Common myeloid progenitor, CD34-positive (primary cell): ENCODE data around the gene SULT4A1. TPM values are rescaled to one million over a fixed set of nuclear protein-coding genes. Genes with fewer than 3 reads are reported as not detected.
"Not testable (repeated sequence)": the region's sequence is repeated elsewhere in the genome, so short reads cannot be mapped to it uniquely, and the experiment has no call there.

Experiments
- CTCF ChIA-PET: fragments of 350-600 bp; sonication (Branson Sonifier 250); formaldehyde crosslinking; loops from one replicate; lab custom pipeline; 2021; ENCODE audit warnings: antibody characterized with exemption; lab: Charles Lee
- POLR2A ChIA-PET: fragments of 350-600 bp; sonication (Branson Sonifier 250); formaldehyde crosslinking; loops from one replicate; lab custom pipeline; 2021; ENCODE audit warnings: antibody characterized with exemption; lab: Charles Lee
- DNase-seq, 3 donors: peaks; one replicate each; pipeline versions ENCODE4 v3.0.0 to v3.0.0-alpha.2; 2013
- H3K27ac ChIP-seq, 2 experiments: 1 replicate in 1 of 2; 2 replicates in 1 of 2; pipeline ENCODE4 v1.7.0; 2013; ENCODE audit warnings: inconsistent platforms in 2 of 2, low read length in 2 of 2, mild to moderate bottlenecking in 2 of 2, low read depth in 1 of 2, moderate library complexity in 1 of 2; ENCODE audit not compliant: severe bottlenecking in 2 of 2, insufficient read depth in 1 of 2, poor library complexity in 1 of 2
- H3K27me3 ChIP-seq, 5 experiments: replicated peaks in 2 of 5; 1 replicate in 3 of 5; 2 replicates in 2 of 5; pipeline versions ENCODE4 v1.6.1 to v1.7.0; 2013; ENCODE audit warnings: low read length in 4 of 5, mild to moderate bottlenecking in 2 of 5, moderate library complexity in 2 of 5, inconsistent platforms in 1 of 5; ENCODE audit not compliant: insufficient read depth in 5 of 5, control insufficient read depth in 4 of 5
- H3K36me3 ChIP-seq, 4 experiments: 1 replicate in 2 of 4; 2 replicates in 2 of 4; pipeline versions ENCODE4 v1.6.1 to v1.7.0; 2013; ENCODE audit warnings: low read length in 3 of 4, control low read depth in 1 of 4, mild to moderate bottlenecking in 1 of 4; ENCODE audit not compliant: control insufficient read depth in 4 of 4, insufficient read depth in 4 of 4
- H3K4me1 ChIP-seq, 4 experiments: 1 replicate in 3 of 4; 2 replicates in 1 of 4; pipeline versions ENCODE4 v1.6.1 to v1.7.1; 2013; ENCODE audit warnings: low read length in 3 of 4, mild to moderate bottlenecking in 3 of 4, control low read depth in 1 of 4, inconsistent platforms in 1 of 4, moderate library complexity in 1 of 4; ENCODE audit not compliant: control insufficient read depth in 4 of 4, insufficient read depth in 4 of 4; ENCODE audit errors: control extremely low read depth in 1 of 4
- H3K4me3 ChIP-seq, 7 experiments: 1 replicate in 4 of 7; 2 replicates in 3 of 7; pipeline versions ENCODE4 v1.5.1 to v1.7.0; 2013; ENCODE audit warnings: mild to moderate bottlenecking in 7 of 7, low read length in 6 of 7, moderate library complexity in 6 of 7, inconsistent platforms in 2 of 7, low read depth in 2 of 7, control low read depth in 1 of 7; ENCODE audit not compliant: insufficient read depth in 4 of 7, control insufficient read depth in 1 of 7; ENCODE audit errors: extremely low read depth in 1 of 7
- H3K9me3 ChIP-seq, 5 experiments: 1 replicate in 4 of 5; 2 replicates in 1 of 5; pipeline versions ENCODE4 v1.6.1 to v1.7.1; 2013; ENCODE audit warnings: low read length in 4 of 5, mild to moderate bottlenecking in 2 of 5, inconsistent platforms in 1 of 5, low read depth in 1 of 5, moderate library complexity in 1 of 5; ENCODE audit not compliant: control insufficient read depth in 4 of 5, insufficient read depth in 2 of 5; ENCODE audit errors: control extremely low read depth in 1 of 5
- WGBS: methylation state at CpG from one replicate; pipeline ENCODE4 v1.1.5; 2013; ENCODE audit not compliant: insufficient coverage; 5-methylcytosine and 5-hydroxymethylcytosine counted together
- polyA plus RNA-seq: library from polyadenylated mRNA; unstranded; fragments of 120-200 nt; gene quantifications from one replicate; pipeline ENCODE4 v1.2.1, GENCODE V29; 2013

The SULT4A1 gene, protein sequence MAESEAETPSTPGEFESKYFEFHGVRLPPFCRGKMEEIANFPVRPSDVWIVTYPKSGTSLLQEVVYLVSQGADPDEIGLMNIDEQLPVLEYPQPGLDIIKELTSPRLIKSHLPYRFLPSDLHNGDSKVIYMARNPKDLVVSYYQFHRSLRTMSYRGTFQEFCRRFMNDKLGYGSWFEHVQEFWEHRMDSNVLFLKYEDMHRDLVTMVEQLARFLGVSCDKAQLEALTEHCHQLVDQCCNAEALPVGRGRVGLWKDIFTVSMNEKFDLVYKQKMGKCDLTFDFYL
- polyA plus RNA-seq, result 0.01 TPM

DNA sequence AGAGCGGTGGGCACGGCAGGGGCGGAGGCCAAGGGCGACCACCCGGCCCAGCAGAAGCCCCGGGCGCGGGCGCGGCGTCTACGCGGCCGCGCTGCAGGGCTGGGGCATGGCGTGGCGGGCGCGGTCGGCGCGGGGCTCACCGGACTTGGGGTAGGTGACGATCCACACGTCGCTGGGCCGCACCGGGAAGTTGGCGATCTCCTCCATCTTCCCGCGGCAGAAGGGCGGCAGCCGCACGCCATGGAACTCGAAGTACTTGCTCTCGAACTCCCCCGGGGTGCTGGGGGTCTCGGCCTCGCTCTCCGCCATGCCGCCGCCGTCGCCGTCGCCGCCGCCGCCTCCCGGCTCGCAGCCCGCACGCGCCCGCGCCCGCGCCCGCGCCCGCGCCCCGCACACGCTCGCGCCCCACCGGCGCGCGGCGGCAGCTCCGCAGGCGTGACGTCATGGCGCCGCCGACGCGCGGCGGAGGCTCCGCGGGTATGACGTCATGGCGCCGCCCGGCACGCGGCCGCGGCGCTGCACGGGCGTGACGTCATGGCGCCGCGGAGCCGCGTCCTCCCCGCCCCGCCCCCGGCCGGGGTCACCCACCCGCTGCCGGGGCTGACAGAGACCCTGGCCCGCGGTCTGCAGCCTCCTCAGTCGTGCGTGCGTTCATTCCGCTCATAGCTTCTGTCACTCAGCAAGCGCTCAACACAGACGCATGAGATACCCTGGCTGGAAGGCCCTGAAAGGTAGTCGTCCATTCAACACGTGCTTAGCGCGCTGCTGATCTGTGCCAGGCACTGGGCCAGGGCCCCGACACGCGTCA, at the start of gene SULT4A1:
TSS of gene SULT4A1 (minus strand) at position 440 of the 808 bp plus-strand sequence. CDS start at position 309, 131 bp downstream.
- POLR2A ChIA-PET, result no interaction called here
- Histone ChIP-seq H3K9me3 (no peaks in the 10 kb centered on the region), H3K36me3 (no peaks in the 10 kb centered on the region), H3K4me1 (peaks cover 0 to 3% (median 2%) of the 10 kb centered on the region in 4 experiments), H3K27ac (no peak within 1 kb of the TSS), H3K4me3 (peak within 1 kb of the TSS in 5 of 7 experiments; percentile 8 to 63 (median 46)), H3K27me3 (peaks cover 9 to 72% (median 26%) of the 10 kb centered on the region in 5 experiments)
- peak in 2 of 3 donors; percentile 44 to 45 for DNase-seq
- CTCF ChIA-PET, result interaction anchor here (0.6 kb wide), 1 partner anchor 264 kb away, joined by 5 read pairs; no protein-coding TSS in a partner anchor
- WGBS, result 2% methylated on average over 95 of the region's 121 CpGs

DNA sequence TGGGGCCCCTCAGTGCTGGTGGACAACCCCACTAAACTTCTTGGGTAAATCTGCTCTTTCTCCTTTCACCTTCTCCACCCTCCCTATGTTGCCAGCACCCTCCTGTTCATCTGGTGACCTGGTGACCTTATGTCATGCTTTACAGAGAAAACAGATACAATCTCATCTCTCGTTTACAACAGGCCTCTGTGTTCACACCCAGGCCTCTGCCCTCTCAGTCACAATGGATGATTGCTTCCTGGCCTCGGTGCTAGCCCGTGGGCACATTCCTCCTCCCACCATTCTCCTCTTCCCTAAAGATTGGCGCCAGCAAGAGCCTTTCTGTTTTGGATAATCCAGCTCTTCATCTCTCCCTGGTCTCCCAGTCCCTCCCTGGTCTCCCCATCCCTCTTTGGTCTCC, 49.0 kb upstream of the SULT4A1 start:
- H3K36me3 ChIP-seq, result no peaks in the 10 kb centered on the region
- DNase-seq, result no peak
- no peaks in the 10 kb centered on the region for H3K9me3 ChIP-seq
- no peak overlapping the region for H3K27ac ChIP-seq
- H3K4me1 ChIP-seq, result no peaks in the 10 kb centered on the region
- CTCF ChIA-PET, result no interaction called here
- no peak overlapping the region for H3K4me3 ChIP-seq
- peaks cover 0 to 36% (median 7%) of the 10 kb centered on the region in 5 experiments for H3K27me3 ChIP-seq
- POLR2A ChIA-PET, result no interaction called here
- 25% methylated on average over 4 of the region's 4 CpGs for WGBS

DNA sequence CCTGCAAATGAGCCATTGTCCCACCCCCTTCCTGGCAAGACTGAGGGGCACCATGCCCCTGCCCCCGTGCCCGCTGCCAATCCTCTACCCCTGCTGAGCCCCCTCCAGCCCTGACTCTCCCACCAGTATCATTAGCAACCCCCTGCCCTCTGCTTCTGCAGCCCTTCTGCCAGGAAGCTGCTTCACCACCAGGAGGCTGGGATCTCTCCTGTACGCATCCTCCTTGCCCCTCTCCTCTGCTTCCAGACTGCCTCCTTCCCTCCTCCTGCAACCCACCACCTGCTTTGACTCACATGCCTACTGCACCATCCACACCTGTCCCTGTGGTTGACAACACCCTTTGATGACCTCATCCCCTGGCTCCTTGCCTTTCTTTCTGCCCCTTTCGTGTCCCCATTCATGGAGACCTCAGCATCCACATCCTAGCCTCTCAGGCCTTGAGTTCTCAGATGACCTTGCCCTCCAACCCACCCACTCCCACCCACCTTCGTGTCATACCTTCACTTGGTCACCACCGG, 47.9 kb upstream of the SULT4A1 start:
- no peak for DNase-seq
- ChIA-PET POLR2A (no interaction called here), CTCF (no interaction called here)
- Histone ChIP-seq H3K9me3 (no peaks in the 10 kb centered on the region), H3K4me3 (no peak overlapping the region), H3K27me3 (peaks cover 0 to 38% (median 7%) of the 10 kb centered on the region in 5 experiments), H3K27ac (no peak overlapping the region), H3K4me1 (no peaks in the 10 kb centered on the region), H3K36me3 (no peaks in the 10 kb centered on the region)
- WGBS, result 78% methylated on average over 4 of the region's 6 CpGs

DNA sequence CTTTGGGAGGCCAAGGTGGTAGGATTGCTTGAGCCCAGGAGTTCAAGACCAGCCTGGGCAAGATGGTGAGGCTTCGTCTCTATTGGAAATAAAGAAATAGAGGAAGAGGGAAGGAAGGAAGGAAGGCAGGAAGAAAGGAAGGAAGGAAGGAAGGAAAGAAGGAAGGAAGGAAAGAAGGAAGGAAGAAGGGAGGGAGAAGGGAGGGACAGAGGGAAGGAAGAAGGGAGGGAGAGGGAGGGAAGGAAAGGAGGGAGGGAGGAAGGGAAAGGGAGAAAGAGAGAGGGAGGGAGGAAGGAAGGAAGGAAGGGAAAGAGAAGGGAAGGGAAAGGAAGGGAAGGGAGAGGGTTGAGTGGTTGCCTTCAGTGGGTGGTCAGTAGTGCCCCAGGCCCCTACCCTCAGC, 47.4 kb upstream of the SULT4A1 start:
- no peak for DNase-seq
- 91% methylated on average over 1 of the region's 1 CpG for WGBS
- Histone ChIP-seq H3K27me3 (peaks cover 0 to 38% (median 6%) of the 10 kb centered on the region in 5 experiments), H3K4me1 (no peaks in the 10 kb centered on the region), H3K9me3 (no peaks in the 10 kb centered on the region), H3K27ac (no peak overlapping the region), H3K4me3 (no peak overlapping the region), H3K36me3 (no peaks in the 10 kb centered on the region)
- ChIA-PET CTCF (no interaction called here), POLR2A (no interaction called here)

DNA sequence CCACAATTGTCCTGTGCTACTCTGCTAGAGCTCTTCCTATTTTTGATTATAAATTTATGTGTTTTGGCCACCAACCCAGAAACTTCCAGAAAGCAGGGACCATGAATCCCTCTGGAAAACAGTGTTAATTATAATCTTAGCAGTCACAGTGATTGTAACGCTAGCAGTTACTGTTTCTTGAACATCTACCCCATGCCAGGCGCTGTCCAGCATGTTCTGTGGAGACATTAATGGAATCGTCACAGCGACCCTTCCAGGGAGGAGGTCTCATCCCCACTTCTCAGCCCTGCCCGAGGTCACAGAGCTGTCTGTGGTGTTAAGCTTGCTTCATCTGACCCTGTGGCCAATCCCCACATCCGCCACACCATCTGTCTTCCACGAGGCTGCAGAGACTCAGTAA, 43.4 kb upstream of the SULT4A1 start:
- Histone ChIP-seq H3K27ac (no peak overlapping the region), H3K9me3 (no peaks in the 10 kb centered on the region), H3K4me1 (no peaks in the 10 kb centered on the region), H3K4me3 (no peak overlapping the region), H3K27me3 (peaks cover 0 to 27% (median 2%) of the 10 kb centered on the region in 5 experiments), H3K36me3 (no peaks in the 10 kb centered on the region)
- 73% methylated on average over 5 of the region's 7 CpGs for WGBS
- CTCF ChIA-PET, result interaction anchor here (1.1 to 1.9 kb wide), 2 partner anchors 23 to 46 kb away, joined by 3 to 5 read pairs; no protein-coding TSS in a partner anchor
- DNase-seq, result no peak
- POLR2A ChIA-PET, result interaction anchor here (0.6 kb wide), 1 partner anchor 865 kb away, joined by 5 read pairs; no protein-coding TSS in a partner anchor

DNA sequence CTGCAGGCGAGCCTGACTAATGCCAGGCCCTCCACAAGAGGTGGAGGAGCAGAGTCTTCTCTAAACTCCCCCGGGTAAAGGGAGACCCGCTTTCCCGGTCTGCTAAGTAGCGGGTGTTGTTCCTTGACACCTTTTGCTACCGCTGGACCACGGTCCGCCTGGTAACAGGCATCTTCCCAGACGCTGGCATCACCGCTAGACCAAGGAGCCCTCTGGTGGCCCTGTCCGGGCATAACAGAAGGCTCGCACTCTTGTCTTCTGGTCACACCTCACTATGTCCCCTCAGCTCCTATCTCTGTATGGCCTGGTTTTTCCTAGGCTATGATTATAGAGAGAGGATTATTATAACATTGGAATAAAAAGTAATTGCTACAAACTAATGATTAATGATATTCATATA, 42.1 kb upstream of the SULT4A1 start:
- peaks cover 0 to 17% (median 2%) of the 10 kb centered on the region in 5 experiments for H3K27me3 ChIP-seq
- H3K4me1 ChIP-seq, POLR2A ChIA-PET, DNase-seq, H3K9me3 ChIP-seq, H3K27ac ChIP-seq, H3K36me3 ChIP-seq, H3K4me3 ChIP-seq: not testable (repeated sequence)
- no CpG with 5 or more reads among the region's 12 CpGs for WGBS
- CTCF ChIA-PET, result interaction anchor here (1.0 kb wide), 1 partner anchor 14 kb away, joined by 3 read pairs; no protein-coding TSS in a partner anchor
